ENCODE measurements around the gene FAAP100.
"Not testable (repeated sequence)": the region's sequence is repeated elsewhere in the genome, so short reads cannot be mapped to it uniquely, and the experiment has no call there.

Gene FAAP100

DNA sequence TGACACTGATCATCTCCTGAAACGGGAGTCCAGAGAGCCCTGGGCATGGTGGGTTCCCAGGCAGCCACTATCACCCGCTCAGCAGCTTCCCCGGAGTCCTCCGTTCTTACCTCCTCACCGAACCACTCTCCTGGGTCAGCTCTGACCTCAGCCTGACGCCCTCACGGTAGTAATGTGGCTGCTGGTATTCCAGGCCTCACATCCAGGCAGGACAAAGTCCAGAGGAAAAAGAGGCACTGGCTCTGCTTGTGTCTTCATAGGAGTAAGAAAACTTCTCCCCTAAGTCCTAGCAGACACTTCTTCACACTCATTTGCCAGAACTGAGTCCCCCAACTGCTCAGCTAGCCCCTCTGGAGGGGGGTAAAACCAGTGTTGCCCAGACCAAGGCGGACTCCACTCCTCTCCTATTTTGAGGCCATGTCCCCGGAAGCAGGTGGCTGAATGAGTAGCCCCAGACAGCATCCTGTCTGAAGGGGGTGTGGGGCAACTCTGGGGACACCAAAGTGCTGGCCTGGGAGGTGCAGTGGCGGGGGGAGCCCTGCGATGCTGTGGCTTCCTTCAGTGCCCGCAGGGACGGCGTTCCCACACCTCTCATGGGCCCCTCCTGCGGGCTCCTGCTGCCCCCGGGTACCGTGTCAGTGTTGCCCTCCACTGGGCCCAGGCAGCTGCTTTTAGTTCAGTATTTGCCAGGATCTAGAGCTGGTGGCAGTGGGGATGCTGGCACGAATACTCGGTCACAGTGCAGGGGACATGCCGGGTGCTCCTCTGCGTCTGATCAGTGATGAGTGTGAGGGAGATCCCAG lies 18.6 kb downstream of the FAAP100 start:
- H3K27ac ChIP-seq (ENCODE audit: low read depth, low read length): no peak overlapping the region
- H3K27me3 ChIP-seq (ENCODE audit: control insufficient read depth in 1 of 2, insufficient read depth in 2 of 2, low read length in 2 of 2): peaks cover 24 to 40% of the 10 kb centered on the region in 2 donors

DNA sequence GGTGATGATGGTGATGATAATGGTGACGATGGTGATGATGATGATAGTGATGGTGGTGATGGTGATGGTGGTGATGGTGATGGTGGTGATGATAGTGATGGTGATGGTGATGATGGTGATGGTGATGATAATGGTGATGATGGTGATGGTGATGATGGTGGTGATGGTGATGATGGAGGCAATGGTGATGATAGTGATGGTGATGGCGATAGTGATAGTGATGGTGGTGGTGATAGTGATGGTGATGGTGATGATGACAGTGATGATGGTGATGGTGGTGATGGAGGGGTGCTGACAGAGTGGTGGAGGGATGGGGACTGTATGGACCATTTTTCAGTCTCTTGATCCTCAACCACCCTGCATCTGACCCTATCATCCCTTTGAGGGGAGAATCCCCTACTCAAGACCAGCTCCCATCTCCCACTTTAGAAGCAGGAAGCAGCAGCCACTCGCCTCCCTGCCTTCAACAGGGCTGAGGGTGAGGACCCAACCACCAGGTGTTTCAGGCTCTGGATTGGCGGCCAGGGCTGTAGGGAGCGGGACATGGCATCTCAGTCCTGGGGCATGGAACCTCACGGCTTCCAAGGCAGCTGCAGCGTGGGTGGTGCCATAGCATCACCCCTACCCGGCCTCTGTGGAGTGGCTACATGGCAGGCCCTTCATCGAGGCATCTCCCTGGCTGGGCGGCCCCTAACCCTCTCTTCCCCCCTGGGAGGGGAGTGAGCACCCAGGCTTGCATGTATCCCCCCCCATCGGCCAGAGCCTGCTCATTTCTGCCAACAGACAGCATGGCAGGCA lies 19.5 kb downstream of the FAAP100 start:
- no peak overlapping the region for H3K4me3 ChIP-seq (ENCODE audit: low read depth in 1 of 2, low read length in 2 of 2)
- H3K36me3 ChIP-seq (ENCODE audit: control insufficient read depth in 1 of 2, insufficient read depth in 2 of 2, low read length in 2 of 2): no peaks in the 10 kb centered on the region
- H3K27ac ChIP-seq (ENCODE audit: low read depth, low read length): no peak overlapping the region
- no peak overlapping the region for H3K9ac ChIP-seq (ENCODE audit: low read depth in 1 of 2, low read length in 2 of 2)
- peaks cover 31 to 43% of the 10 kb centered on the region in 2 donors for H3K27me3 ChIP-seq (ENCODE audit: control insufficient read depth in 1 of 2, insufficient read depth in 2 of 2, low read length in 2 of 2)
- H3K9me3 ChIP-seq (ENCODE audit: control insufficient read depth in 1 of 2, low read length in 2 of 2): no peaks in the 10 kb centered on the region
- H3K4me1 ChIP-seq (ENCODE audit: control insufficient read depth in 1 of 2, insufficient read depth in 2 of 2, low read length in 2 of 2): peaks cover 4 to 17% of the 10 kb centered on the region in 2 donors

More for the DNA sequence above, 18.6 kb downstream of the FAAP100 start:
- no peaks in the 10 kb centered on the region for H3K36me3 ChIP-seq (ENCODE audit: control insufficient read depth in 1 of 2, insufficient read depth in 2 of 2, low read length in 2 of 2)
- no peak overlapping the region for H3K4me3 ChIP-seq (ENCODE audit: low read depth in 1 of 2, low read length in 2 of 2)
- H3K9me3 ChIP-seq (ENCODE audit: control insufficient read depth in 1 of 2, low read length in 2 of 2): no peaks in the 10 kb centered on the region
- H3K4me1 ChIP-seq (ENCODE audit: control insufficient read depth in 1 of 2, insufficient read depth in 2 of 2, low read length in 2 of 2): peaks cover 4 to 17% of the 10 kb centered on the region in 2 donors
- no peak overlapping the region for H3K9ac ChIP-seq (ENCODE audit: low read depth in 1 of 2, low read length in 2 of 2)

DNA sequence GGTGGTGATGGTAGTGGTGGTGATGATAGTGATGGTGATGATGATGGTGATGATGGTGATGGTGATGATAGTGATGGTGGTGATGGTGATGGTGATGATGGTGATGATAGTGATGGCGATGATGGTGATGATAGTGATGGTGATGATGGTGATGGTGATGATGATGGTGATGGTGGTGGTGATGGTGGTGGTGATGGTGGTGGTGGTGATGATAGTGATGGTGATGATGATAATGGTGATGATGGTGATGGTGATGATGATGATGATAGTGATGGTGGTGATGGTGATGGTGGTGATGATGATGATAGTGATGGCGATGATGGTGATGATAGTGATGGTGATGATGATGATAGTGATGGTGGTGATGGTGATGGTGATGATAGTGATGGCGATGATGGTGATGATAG lies 20.2 kb downstream of the FAAP100 start:
- peaks cover 38 to 45% of the 10 kb centered on the region in 2 donors for H3K27me3 ChIP-seq (ENCODE audit: control insufficient read depth in 1 of 2, insufficient read depth in 2 of 2, low read length in 2 of 2)

DNA sequence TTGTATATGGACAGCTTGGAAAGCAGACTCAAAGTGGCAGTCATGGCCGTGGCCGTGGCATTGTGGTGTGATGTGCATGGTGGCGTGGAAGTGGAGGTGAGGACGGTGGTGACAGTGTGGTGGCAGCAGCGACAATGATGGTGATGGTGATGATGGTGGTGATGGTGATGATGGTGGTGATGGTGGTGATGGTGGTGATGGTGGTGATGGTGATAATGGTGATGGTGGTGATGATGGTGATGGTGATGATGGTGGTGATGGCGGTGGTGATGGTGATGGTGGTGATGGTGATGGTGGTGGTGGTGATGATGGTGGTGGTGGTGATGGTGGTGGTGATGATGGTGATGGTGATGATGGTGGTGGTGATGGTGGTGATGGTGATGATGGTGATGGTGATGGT lies 21.1 kb downstream of the FAAP100 start:
- H3K36me3 ChIP-seq (ENCODE audit: control insufficient read depth in 1 of 2, insufficient read depth in 2 of 2, low read length in 2 of 2); H3K27ac ChIP-seq (ENCODE audit: low read depth, low read length); H3K9ac ChIP-seq (ENCODE audit: low read depth in 1 of 2, low read length in 2 of 2); H3K9me3 ChIP-seq (ENCODE audit: control insufficient read depth in 1 of 2, low read length in 2 of 2); H3K4me3 ChIP-seq (ENCODE audit: low read depth in 1 of 2, low read length in 2 of 2): not testable (repeated sequence)
- Histone ChIP-seq H3K27me3 (ENCODE audit: control insufficient read depth in 1 of 2, insufficient read depth in 2 of 2, low read length in 2 of 2) (peaks cover 42 to 46% of the 10 kb centered on the region in 2 donors), H3K4me1 (ENCODE audit: control insufficient read depth in 1 of 2, insufficient read depth in 2 of 2, low read length in 2 of 2) (peaks cover 0 to 12% of the 10 kb centered on the region in 2 donors)

More for the DNA sequence above, 20.2 kb downstream of the FAAP100 start:
- H3K9me3 ChIP-seq (ENCODE audit: control insufficient read depth in 1 of 2, low read length in 2 of 2); H3K9ac ChIP-seq (ENCODE audit: low read depth in 1 of 2, low read length in 2 of 2); H3K36me3 ChIP-seq (ENCODE audit: control insufficient read depth in 1 of 2, insufficient read depth in 2 of 2, low read length in 2 of 2); H3K4me3 ChIP-seq (ENCODE audit: low read depth in 1 of 2, low read length in 2 of 2); H3K27ac ChIP-seq (ENCODE audit: low read depth, low read length): not testable (repeated sequence)
- peaks cover 0 to 12% of the 10 kb centered on the region in 2 donors for H3K4me1 ChIP-seq (ENCODE audit: control insufficient read depth in 1 of 2, insufficient read depth in 2 of 2, low read length in 2 of 2)

DNA sequence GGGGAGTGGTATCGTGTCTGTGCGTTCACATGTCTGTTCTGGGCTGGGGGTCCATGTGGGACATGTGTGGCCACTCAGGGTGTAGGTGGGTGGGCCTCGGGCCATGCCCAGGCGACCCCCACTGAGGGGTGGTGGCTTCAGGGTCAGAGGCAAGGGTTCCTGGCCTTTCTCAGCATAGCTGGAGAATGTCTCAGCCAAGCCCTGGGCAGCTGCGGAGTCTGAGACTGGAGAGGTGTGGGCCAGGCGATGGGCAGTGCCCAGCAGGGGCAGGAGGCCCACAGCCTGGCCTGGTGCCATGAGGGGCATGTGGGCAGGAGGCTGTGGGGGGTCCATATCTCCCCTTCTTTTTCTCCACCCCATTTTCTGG lies 22.7 kb downstream of the FAAP100 start:
- Histone ChIP-seq H3K4me3 (ENCODE audit: low read depth in 1 of 2, low read length in 2 of 2) (no peak overlapping the region), H3K27ac (ENCODE audit: low read depth, low read length) (no peak overlapping the region), H3K36me3 (ENCODE audit: control insufficient read depth in 1 of 2, insufficient read depth in 2 of 2, low read length in 2 of 2) (no peaks in the 10 kb centered on the region), H3K4me1 (ENCODE audit: control insufficient read depth in 1 of 2, insufficient read depth in 2 of 2, low read length in 2 of 2) (peaks cover 0 to 12% of the 10 kb centered on the region in 2 donors), H3K27me3 (ENCODE audit: control insufficient read depth in 1 of 2, insufficient read depth in 2 of 2, low read length in 2 of 2) (peaks cover 48 to 49% of the 10 kb centered on the region in 2 donors), H3K9ac (ENCODE audit: low read depth in 1 of 2, low read length in 2 of 2) (no peak overlapping the region), H3K9me3 (ENCODE audit: control insufficient read depth in 1 of 2, low read length in 2 of 2) (no peaks in the 10 kb centered on the region)

DNA sequence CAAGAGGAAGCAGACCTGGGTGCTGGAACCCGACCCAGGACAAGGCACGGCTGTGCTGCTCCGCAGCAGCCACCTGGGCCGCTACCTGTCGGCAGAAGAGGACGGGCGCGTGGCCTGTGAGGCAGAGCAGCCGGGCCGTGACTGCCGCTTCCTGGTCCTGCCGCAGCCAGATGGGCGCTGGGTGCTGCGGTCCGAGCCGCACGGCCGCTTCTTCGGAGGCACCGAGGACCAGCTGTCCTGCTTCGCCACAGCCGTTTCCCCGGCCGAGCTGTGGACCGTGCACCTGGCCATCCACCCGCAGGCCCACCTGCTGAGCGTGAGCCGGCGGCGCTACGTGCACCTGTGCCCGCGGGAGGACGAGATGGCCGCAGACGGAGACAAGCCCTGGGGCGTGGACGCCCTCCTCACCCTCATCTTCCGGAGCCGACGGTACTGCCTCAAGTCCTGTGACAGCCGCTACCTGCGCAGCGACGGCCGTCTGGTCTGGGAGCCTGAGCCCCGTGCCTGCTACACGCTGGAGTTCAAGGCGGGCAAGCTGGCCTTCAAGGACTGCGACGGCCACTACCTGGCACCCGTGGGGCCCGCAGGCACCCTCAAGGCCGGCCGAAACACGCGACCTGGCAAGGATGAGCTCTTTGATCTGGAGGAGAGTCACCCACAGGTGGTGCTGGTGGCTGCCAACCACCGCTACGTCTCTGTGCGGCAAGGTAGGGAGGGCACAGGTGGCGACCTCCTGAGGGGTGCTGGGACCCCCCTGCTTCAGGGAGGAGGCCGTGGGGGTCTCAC lies 23.3 kb downstream of the FAAP100 start:
- Histone ChIP-seq H3K27me3 (ENCODE audit: control insufficient read depth in 1 of 2, insufficient read depth in 2 of 2, low read length in 2 of 2) (peaks cover 54% of the 10 kb centered on the region in 2 donors), H3K9me3 (ENCODE audit: control insufficient read depth in 1 of 2, low read length in 2 of 2) (no peaks in the 10 kb centered on the region), H3K27ac (ENCODE audit: low read depth, low read length) (no peak overlapping the region), H3K36me3 (ENCODE audit: control insufficient read depth in 1 of 2, insufficient read depth in 2 of 2, low read length in 2 of 2) (no peaks in the 10 kb centered on the region), H3K4me3 (ENCODE audit: low read depth in 1 of 2, low read length in 2 of 2) (no peak overlapping the region), H3K4me1 (ENCODE audit: control insufficient read depth in 1 of 2, insufficient read depth in 2 of 2, low read length in 2 of 2) (peaks cover 0 to 12% of the 10 kb centered on the region in 2 donors), H3K9ac (ENCODE audit: low read depth in 1 of 2, low read length in 2 of 2) (no peak overlapping the region)

DNA sequence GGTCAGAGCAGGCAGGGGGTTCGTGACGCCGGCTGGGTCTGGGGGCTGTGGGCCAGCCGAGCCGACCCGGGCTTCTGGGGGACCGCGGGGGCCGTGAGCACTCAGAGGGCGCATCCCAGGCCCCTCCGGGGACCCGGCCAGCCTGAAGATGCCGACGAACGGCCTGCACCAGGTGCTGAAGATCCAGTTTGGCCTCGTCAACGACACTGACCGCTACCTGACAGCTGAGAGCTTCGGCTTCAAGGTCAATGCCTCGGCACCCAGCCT lies 23.8 kb downstream of the FAAP100 start:
- no peak overlapping the region for H3K4me3 ChIP-seq (ENCODE audit: low read depth in 1 of 2, low read length in 2 of 2)
- peaks cover 58 to 60% of the 10 kb centered on the region in 2 donors for H3K27me3 ChIP-seq (ENCODE audit: control insufficient read depth in 1 of 2, insufficient read depth in 2 of 2, low read length in 2 of 2)
- no peak overlapping the region for H3K9ac ChIP-seq (ENCODE audit: low read depth in 1 of 2, low read length in 2 of 2)

DNA sequence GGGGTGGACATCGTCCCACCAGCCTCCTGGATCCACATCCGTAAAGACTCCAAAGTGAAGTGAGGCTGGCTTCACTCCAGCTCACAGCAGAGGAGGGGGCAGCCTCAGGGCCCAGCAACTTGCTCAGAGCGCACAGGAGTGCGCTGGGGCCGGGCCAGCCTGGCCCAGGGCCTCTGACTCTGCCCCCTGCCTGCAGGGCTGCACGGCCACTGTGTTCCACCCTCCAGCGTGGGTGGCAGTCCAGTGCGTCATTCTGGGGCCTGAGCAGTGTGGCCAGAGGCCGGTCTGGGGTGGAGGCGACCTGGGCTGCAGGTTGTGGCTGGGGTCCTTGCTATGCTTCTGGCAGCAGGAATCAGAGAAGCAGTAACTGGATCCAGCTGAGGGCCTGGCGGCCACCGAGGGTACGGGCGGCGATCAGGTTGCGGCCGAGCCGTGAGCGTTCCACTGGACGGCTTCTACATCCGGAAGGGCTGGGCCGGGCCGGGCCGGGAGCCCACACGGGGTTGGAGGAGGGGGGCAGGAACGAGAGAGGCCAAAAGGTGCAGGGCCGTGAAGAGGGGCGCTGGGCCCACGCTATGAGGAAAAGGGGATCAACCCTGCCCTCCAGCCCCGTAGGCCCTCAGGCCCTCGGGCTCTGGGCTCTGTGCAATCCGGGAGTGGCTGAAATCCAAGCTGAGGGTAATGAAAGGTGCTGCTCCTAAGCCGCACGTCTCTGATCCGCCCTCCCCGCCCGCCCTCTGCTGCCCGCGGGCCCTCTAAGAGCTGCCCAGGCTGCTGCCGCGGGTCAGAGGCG lies 24.4 kb downstream of the FAAP100 start, which contains the start of gene FSCN2:
Gene FSCN2 (plus strand): TSS at position 787 of the 793 bp plus-strand sequence. CDS start 155 bp downstream, outside the sequence.
- H3K27me3 ChIP-seq (ENCODE audit: control insufficient read depth in 1 of 2, insufficient read depth in 2 of 2, low read length in 2 of 2): peaks cover 58 to 61% of the 10 kb centered on the region in 2 donors

More for the DNA sequence above, 23.8 kb downstream of the FAAP100 start:
- H3K4me1 ChIP-seq (ENCODE audit: control insufficient read depth in 1 of 2, insufficient read depth in 2 of 2, low read length in 2 of 2): peaks cover 0 to 10% of the 10 kb centered on the region in 2 donors
- H3K36me3 ChIP-seq (ENCODE audit: control insufficient read depth in 1 of 2, insufficient read depth in 2 of 2, low read length in 2 of 2): no peaks in the 10 kb centered on the region
- H3K27ac ChIP-seq (ENCODE audit: low read depth, low read length): no peak overlapping the region
- no peaks in the 10 kb centered on the region for H3K9me3 ChIP-seq (ENCODE audit: control insufficient read depth in 1 of 2, low read length in 2 of 2)

DNA sequence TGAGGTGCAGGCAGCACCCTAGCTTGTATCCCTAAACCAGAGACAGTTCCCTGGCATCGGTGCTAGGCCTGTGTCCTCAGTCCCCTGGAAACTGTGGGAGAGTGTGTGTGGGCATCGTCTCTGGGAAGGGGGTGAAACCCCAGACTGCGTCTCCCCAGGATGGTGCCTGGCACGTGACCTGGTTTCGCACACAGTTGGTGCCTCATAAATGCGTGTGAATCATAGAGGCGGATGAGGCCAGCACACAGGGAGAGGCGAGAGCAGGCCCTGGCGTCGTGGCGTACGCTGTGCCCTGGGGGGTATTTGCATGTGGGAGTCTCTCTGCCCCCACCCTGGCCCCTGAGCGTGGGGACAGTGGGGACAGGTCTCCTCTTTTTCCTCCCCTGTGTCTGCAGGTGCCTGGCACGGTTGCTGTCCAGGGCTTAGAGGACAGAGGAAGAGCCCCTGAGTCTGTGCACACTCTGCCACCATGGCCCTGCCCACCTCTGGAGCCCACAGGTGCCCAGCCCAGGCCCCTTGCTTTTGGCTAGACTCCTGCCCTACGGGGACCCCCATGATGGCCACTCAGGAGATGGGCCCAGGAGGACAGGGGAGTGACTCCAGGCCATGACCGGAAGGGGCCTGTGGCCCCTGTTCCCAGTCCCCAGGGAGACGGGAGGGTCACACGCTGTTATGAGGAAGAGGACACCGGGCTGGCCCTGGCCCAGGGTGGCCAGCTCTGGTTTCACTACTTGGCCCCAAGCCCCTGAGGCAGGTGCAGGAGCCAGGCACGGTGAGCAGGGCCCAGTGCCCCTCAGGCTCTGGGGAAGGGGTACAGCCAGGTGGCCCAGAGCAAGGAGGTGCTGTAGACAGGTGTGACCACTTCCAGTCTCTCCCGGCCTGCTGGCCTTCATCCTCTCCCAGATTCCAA lies 25.2 kb downstream of the FAAP100 start:
- Histone ChIP-seq H3K36me3 (ENCODE audit: control insufficient read depth in 1 of 2, insufficient read depth in 2 of 2, low read length in 2 of 2) (no peaks in the 10 kb centered on the region), H3K27me3 (ENCODE audit: control insufficient read depth in 1 of 2, insufficient read depth in 2 of 2, low read length in 2 of 2) (peaks cover 58 to 61% of the 10 kb centered on the region in 2 donors), H3K4me3 (ENCODE audit: low read depth in 1 of 2, low read length in 2 of 2) (no peak overlapping the region), H3K27ac (ENCODE audit: low read depth, low read length) (no peak overlapping the region), H3K9me3 (ENCODE audit: control insufficient read depth in 1 of 2, low read length in 2 of 2) (no peaks in the 10 kb centered on the region), H3K9ac (ENCODE audit: low read depth in 1 of 2, low read length in 2 of 2) (no peak overlapping the region), H3K4me1 (ENCODE audit: control insufficient read depth in 1 of 2, insufficient read depth in 2 of 2, low read length in 2 of 2) (peaks cover 0 to 8% of the 10 kb centered on the region in 2 donors)

More for the DNA sequence above, 24.4 kb downstream of the FAAP100 start, which contains the start of gene FSCN2:
- no peaks in the 10 kb centered on the region for H3K36me3 ChIP-seq (ENCODE audit: control insufficient read depth in 1 of 2, insufficient read depth in 2 of 2, low read length in 2 of 2)
- no peaks in the 10 kb centered on the region for H3K9me3 ChIP-seq (ENCODE audit: control insufficient read depth in 1 of 2, low read length in 2 of 2)
- peaks cover 0 to 8% of the 10 kb centered on the region in 2 donors for H3K4me1 ChIP-seq (ENCODE audit: control insufficient read depth in 1 of 2, insufficient read depth in 2 of 2, low read length in 2 of 2)
- no peak within 1 kb of the TSS for H3K9ac ChIP-seq (ENCODE audit: low read depth in 1 of 2, low read length in 2 of 2)
- no peak within 1 kb of the TSS for H3K27ac ChIP-seq (ENCODE audit: low read depth, low read length)
- no peak within 1 kb of the TSS for H3K4me3 ChIP-seq (ENCODE audit: low read depth in 1 of 2, low read length in 2 of 2)

Data from duodenal mucosa (tissue), 2 donors.